A172 (cell line): ENCODE data around the gene UQCC3. TPM values are rescaled to one million over a fixed set of nuclear protein-coding genes. Genes with fewer than 3 reads are reported as not detected.
"Not testable (repeated sequence)": the region's sequence is repeated elsewhere in the genome, so short reads cannot be mapped to it uniquely, and the experiment has no call there.

Source experiments
- DNase-seq: peaks from one replicate; pipeline ENCODE4 v3.0.0-alpha.2; 2015; ENCODE audit warnings: low spot score
- total RNA-seq: library from RNA; depleted of rRNA; stranded (reverse); fragments of >200 nt; shearing (Covaris generic); gene quantifications from 2 replicates; pipeline ENCODE4 v1.2.3, GENCODE V29; 2014

UQCC3 gene
- total RNA-seq, 1 experiment from 2014 or later: 13.8 TPM

DNA sequence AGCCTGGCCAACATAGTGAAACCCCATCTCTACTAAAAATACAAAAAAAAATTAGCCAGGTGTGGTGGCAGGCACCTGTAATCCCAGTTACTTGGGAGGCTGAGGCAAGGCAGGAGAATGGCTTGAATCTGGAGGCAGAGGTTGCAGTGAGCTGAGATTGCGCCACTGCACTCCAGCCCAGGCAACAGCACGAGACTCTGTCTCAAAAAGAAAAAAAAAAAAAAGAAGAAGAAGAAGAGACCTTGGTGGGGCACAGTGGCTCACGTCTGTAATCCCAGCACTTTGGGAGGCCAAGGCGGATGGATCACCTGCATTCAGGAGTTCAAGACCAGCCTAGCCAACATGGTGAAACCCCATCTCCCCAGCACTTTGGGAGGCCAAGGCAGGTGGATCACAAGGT, 32.4 kb downstream of the UQCC3 start:
- DNase-seq: not testable (repeated sequence)

- DNase-seq: peak; percentile 47
These were observed 33.9 kb downstream of the UQCC3 start for GRCh38 chr11:62705413-62705812.

GRCh38 chr11:62705880-62706849, 34.7 kb downstream of the UQCC3 start:
- DNase-seq: peak; percentile 83

GRCh38 chr11:62706850-62707247, 35.4 kb downstream of the UQCC3 start:
- DNase-seq: no peak

- DNase-seq: no peak
These were observed 35.9 kb downstream of the UQCC3 start, which contains the start of the genes BSCL2 and GNG3 for GRCh38 chr11:62707277-62707861. Gene BSCL2 (minus strand): TSS chr11:62707424. CDS start chr11:62707195, 229 bp downstream. Gene GNG3 (plus strand): TSS chr11:62707676. CDS start chr11:62708296, 620 bp downstream.

DNA sequence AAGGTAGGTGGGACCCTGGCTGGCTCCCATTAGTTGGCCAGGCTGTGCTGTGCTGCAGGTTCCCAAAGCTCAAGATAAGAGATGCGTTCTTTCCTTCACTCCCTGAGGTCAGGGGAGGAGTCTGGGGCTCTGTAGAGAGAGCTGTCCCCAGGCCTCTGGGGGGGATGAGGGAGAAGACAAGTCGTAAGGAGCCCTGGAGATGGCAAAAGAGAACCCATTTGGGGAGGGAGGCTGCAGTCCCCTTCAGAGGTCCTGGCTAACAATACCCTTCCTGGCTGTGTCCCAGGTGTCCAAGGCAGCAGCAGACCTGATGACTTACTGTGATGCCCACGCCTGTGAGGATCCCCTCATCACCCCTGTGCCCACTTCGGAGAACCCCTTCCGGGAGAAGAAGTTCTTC, 36.9 kb downstream of the UQCC3 start:
- DNase-seq: no peak

DNA sequence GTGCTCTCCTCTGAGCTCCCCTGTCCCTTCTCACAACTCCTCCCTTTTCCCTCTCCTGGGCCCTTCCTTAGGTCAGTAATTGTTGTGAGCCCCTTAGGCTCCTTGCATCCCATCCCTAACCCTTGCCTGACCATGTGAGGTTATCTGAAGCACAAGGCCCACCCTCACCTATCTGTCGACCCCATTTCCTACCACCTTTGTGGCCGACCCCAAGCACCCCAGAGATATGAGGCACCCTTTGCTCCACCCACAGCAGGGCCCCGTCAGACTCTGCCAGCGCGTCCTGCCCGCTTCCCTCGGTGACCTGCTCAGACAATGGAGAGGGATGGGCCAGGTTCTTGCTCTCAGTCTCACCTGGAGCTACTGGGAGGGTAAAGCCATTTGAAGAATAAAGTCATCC, 37.3 kb downstream of the UQCC3 start:
- DNase-seq: no peak

DNA sequence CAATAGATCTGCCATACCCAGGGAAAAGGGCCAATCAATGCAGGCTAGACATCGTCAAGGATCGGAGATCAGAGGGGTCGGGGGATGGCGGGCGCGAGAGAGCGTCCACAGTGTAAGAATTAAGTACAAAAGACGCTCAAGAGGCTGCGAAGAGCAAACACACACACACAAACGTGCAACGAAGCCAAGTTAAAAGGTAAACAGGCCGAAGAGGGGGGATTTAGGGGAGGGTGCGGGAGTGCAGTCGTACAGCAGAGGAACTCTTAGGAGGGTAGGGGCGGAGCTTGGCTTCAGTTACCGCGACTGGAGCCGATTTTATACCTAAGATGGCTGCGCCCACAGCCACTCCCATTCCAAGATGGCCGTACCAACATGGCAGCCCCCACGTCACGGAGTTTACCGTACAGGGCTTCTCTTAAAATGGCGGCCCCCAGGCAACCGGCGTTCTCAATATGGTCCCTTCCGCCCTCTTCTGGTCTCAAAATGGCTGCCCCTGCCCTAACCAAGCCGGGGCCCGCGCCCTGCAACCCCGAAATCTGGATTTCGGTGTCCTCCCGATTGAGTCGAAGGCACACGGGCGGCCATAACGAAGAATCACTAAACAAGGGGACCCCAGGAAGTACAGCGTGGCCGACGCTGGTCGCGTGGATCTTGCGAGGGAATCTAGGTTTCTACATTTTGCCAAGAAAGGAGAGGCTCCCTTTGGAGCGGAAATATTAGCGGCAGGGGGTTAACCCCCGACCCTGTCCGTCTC, 38.0 kb downstream of the UQCC3 start:
- DNase-seq: peak; percentile 96

DNA sequence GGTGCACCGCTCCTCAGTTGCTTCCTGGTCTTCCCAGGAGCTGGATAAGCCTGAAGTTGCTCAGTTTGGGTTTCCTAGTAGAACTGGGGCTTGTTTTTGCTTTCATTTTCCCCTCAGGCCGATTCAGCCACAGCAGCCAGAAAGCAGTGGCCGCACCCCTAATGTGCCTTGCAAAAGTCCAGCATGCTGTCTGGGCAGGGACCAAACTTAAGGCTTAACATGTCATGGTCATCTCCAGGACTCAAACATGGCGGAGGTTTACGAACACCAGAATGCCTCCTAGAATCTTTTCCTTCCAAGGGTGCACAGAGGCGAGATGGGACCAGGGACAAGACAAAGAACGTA, 38.5 kb downstream of the UQCC3 start:
- DNase-seq: peak; percentile 29

GRCh38 chr11:62712276-62712812, 40.9 kb downstream of the UQCC3 start:
- DNase-seq: no peak

GRCh38 chr11:62712861-62713260, 41.4 kb downstream of the UQCC3 start:
- DNase-seq: no peak

GRCh38 chr11:62713343-62713742, 41.9 kb downstream of the UQCC3 start:
- peak; percentile 29 for DNase-seq

DNA sequence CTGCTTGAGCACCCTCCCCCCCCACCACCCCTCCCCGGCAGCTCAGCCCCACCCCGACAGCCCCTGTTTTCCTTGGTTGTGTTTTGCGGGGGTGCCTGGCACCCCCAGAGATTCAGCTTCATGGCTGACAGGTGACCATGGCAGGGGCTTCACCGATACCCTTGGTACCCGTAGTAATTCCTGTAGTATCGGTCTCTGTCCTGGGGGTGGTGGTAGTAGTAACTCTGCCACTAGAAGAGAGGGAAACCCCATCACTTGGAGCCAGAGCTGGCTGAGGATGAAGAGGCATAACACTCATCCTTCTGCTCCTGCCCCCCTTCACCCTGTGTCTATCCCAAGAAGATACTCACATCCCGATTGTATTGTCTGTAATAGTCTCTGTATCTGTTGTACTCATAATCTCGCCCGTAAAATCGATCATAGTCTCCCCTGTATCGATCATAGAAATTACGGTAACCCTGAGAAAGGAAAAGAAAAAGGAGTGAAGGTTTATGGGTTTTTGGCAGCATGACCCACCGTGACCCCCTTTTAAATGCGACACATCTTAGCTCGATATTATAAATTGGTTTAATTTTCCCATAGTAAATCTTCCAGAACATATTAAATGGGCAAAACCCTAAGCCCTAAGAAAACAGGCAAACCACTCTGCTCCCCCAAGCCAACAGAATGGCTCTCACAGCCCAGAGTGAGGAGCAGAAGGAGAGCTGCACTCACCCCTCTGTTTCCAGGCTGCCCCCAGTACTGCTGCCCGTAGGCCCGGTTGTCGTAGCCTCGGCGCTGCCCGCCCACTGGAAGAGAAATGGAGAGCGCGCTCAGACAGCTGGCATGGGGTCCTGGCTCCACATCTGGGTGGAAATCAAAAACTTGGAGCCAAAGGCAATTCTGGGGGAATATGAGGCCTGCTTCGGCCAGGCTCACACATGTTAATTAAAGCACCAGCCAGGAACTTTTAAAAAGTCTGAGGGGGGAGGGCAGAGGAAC, 44.0 kb downstream of the UQCC3 start:
- DNase-seq: no peak

DNA sequence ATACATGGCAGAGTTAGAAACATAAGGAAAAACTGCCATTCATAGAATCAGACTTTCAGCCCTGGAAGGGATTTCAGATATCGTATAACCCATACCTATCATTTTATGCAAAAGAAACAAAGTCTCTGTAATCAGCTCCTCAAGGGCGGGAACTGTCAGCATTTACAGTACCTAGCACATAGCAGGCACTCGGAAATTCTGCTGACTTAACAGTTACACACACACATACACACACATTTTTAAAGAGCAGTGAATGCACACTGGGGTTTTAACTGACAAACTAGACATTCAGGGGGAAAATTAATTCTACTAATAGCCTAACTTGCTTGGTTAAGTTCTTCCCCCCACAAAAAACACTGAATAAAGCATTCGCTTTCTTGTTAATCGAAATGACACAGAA, 44.7 kb downstream of the UQCC3 start:
- no peak for DNase-seq

DNA sequence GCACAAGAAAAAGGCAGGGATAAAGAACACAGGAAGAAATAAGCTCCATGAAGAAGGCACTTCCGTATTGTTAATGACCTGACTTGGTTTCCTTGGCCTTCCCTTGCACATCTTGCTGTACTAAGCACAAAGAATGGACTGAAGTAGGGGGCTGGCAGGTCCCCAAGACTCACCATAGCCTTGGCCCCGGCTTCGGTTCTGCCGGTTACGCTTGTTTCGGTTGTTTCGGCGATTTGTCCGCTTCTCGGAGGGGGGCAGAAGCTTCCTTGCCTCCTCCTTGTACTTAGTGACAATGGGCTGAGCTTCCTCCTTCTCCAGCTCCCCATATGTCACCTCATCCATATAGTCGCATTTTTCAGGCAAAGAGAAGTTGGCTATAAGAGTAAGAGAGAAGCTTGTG, 45.3 kb downstream of the UQCC3 start:
- DNase-seq: no peak

DNA sequence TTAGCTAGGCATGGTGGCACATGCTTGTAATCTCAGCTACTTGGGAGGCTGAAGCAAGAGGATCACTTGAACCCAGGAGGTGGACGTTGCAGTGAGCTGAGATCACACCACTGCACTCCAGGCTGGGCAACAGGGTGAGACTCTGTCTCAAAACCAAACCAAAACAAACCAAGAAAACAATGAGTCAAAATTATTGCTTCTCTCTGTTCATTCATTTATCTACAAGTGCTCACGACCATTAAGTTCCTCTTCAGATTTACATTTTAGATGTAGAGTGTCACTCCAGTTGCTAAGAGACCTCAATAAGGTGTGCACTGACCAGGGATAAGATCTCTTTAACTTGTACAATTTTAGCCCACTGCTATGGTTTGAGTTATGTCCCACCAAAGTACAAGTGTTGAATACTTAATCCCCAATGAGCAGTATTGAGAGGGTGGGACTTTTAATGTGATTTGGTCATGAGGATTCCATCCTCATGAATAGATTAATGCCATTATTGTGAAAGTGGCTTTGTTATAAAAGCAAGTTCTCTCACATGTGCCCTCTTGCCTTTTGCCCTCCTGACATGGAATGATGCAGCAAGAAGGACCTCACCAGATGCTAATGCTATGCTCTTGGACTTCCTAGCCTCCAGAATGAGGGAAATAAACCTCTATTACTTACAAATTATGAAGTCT, 48.0 kb downstream of the UQCC3 start:
- DNase-seq: no peak

- no peak for DNase-seq
These were observed 50.5 kb downstream of the UQCC3 start for GRCh38 chr11:62721994-62722393.
